ENCODE measurements around the gene SUGCT.

Gene SUGCT

DNA sequence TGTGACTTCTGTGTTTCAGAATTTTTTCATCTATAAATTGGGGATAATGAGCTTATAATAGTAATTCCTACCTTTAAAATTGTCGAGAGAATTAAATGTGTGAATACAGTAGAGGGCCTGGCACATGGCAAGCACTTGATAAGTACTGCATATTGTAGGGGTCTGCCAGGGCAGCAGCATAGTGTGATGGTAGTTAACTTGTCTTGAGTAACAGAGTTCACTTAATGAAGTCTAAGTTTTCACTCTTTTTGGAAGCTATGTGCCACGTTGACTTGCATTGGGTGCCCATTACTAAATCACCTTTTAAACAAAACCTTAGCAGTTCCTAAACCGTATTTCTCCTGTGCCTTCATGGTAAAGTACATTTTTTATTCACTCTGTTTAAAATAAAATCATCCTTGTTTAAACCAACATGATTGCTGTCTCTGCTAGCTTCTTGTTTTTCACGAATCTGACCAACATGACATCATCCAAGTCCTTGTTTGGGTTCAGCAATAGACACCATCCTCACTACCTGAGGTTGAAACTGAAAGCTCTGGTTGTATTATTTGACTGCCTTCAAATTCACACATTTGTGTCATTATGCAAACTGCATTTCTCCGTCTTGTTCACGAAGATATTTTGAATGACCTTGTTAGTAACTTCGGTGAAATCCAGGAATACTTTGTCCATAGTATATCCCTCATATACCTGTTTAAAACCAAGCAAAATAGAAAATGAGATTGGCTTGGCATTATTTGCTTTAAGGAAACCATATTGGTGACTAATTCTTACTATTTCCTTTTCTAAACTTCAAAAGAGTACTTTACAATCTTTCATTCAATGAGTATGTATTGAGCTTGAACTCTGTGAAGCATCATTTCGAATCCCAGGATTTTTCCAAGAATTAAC is 340.2 kb downstream of the SUGCT start:
- Histone ChIP-seq H3K9me3 (replicated peaks; ENCODE audit: insufficient read depth, low read length) (no peaks in the 10 kb centered on the region), H3K4me2 (ENCODE audit: low read depth, low read length) (peak overlapping the region; percentile 73), H3K27me3 (replicated peaks; ENCODE audit: insufficient read depth, low read length) (peaks cover 28% of the 10 kb centered on the region), H3K4me1 (ENCODE audit: low read length) (peaks cover 14% of the 10 kb centered on the region), H3K27ac (ENCODE audit: low read length) (peak overlapping the region; percentile 6; the same call in 1 of the 2 replicates), H3K9me2 (replicated peaks; ENCODE audit: insufficient read depth, low read length) (no peaks in the 10 kb centered on the region), H3K36me3 (replicated peaks; ENCODE audit: insufficient read depth, low read length) (no peaks in the 10 kb centered on the region), H3F3A (ENCODE audit: insufficient read depth, low read length) (peaks cover 4% of the 10 kb centered on the region; the same call in 1 of the 2 replicates), H3K9ac (ENCODE audit: low read length) (peak overlapping the region; percentile 8; the same call in 1 of the 2 replicates), H4K20me1 (ENCODE audit: insufficient read depth, low read length) (no peaks in the 10 kb centered on the region), H3K4me3 (ENCODE audit: low read length) (peak overlapping the region; percentile 19; the same call in 1 of the 2 replicates), H3K79me2 (ENCODE audit: low read length) (no peaks in the 10 kb centered on the region), H2AFZ (ENCODE audit: low read length) (no peak overlapping the region)
- TF ChIP-seq, protein P1, sequence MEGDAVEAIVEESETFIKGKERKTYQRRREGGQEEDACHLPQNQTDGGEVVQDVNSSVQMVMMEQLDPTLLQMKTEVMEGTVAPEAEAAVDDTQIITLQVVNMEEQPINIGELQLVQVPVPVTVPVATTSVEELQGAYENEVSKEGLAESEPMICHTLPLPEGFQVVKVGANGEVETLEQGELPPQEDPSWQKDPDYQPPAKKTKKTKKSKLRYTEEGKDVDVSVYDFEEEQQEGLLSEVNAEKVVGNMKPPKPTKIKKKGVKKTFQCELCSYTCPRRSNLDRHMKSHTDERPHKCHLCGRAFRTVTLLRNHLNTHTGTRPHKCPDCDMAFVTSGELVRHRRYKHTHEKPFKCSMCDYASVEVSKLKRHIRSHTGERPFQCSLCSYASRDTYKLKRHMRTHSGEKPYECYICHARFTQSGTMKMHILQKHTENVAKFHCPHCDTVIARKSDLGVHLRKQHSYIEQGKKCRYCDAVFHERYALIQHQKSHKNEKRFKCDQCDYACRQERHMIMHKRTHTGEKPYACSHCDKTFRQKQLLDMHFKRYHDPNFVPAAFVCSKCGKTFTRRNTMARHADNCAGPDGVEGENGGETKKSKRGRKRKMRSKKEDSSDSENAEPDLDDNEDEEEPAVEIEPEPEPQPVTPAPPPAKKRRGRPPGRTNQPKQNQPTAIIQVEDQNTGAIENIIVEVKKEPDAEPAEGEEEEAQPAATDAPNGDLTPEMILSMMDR (IDR thresholded peaks at IDR 0.05; ENCODE audit: low read length): no peak
- TF ChIP-seq EZH2phosphoT487 (IDR thresholded peaks at IDR 0.05; ENCODE audit: low read length): no peak
- TF ChIP-seq EZH2 (optimal IDR thresholded peaks at IDR 0.05; ENCODE audit: low read depth, low read length): no peak
- peak; percentile 88 for DNase-seq

DNA sequence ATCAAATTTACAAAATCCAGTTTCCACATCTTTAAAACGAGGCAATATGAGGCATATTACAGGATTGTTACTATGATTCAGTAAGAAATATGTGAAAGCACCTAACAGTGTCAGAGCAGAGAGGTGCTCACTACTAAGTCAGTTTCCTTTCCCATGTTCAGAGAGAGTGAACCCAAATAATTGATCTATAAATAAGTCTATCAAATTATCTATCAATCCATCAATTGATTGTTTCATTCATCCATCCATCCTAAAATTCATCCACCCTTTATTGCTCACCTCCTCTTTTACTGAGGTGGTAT is 340.8 kb downstream of the SUGCT start:
- no peaks in the 10 kb centered on the region for H3K9me2 ChIP-seq (replicated peaks; ENCODE audit: insufficient read depth, low read length)
- H3K27ac ChIP-seq (ENCODE audit: low read length): no peak overlapping the region; the same call in 1 of the 2 replicates
- no peak for TF ChIP-seq EZH2 (optimal IDR thresholded peaks at IDR 0.05; ENCODE audit: low read depth, low read length)
- peaks cover 28% of the 10 kb centered on the region for H3K27me3 ChIP-seq (replicated peaks; ENCODE audit: insufficient read depth, low read length)
- H3K36me3 ChIP-seq (replicated peaks; ENCODE audit: insufficient read depth, low read length): no peaks in the 10 kb centered on the region
- H3K9me3 ChIP-seq (replicated peaks; ENCODE audit: insufficient read depth, low read length): no peaks in the 10 kb centered on the region
- no peak overlapping the region for H2AFZ ChIP-seq (ENCODE audit: low read length)
- H3K4me1 ChIP-seq (ENCODE audit: low read length): peaks cover 14% of the 10 kb centered on the region
- no peak overlapping the region for H3K9ac ChIP-seq (ENCODE audit: low read length)
- H4K20me1 ChIP-seq (ENCODE audit: insufficient read depth, low read length): no peaks in the 10 kb centered on the region
- H3F3A ChIP-seq (ENCODE audit: insufficient read depth, low read length): peaks cover 4% of the 10 kb centered on the region; the same call in 1 of the 2 replicates
- no peak for DNase-seq
- peak overlapping the region; percentile 73 for H3K4me2 ChIP-seq (ENCODE audit: low read depth, low read length)
- H3K79me2 ChIP-seq (ENCODE audit: low read length): no peaks in the 10 kb centered on the region
- peak overlapping the region; percentile 19; the same call in 1 of the 2 replicates for H3K4me3 ChIP-seq (ENCODE audit: low read length)

DNA sequence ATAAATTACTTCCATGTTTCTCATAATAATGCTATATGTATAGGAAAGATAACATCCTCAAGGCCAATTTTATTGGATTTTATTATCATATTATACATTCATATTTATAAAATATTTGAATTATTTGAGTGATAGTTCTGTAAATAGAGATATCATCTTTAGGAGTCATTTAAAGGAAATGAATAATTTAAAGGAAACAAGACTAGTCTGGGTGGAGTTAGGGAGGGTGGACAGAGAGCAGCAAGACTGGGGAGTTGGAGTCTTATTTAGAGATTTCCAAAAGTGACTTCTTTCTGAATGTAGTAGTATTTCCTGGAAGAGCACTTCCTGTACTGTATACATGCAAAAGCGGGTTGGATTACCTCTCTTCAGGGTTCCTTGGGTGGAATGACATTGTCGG is 342.3 kb downstream of the SUGCT start:
- H3K4me1 ChIP-seq (ENCODE audit: low read length): peaks cover 14% of the 10 kb centered on the region
- TF ChIP-seq EZH2phosphoT487 (IDR thresholded peaks at IDR 0.05; ENCODE audit: low read length): no peak
- H4K20me1 ChIP-seq (ENCODE audit: insufficient read depth, low read length): no peaks in the 10 kb centered on the region
- H3K4me2 ChIP-seq (ENCODE audit: low read depth, low read length): no peak overlapping the region
- no peaks in the 10 kb centered on the region for H3K79me2 ChIP-seq (ENCODE audit: low read length)
- H3K9ac ChIP-seq (ENCODE audit: low read length): no peak overlapping the region
- DNase-seq: no peak
- H3K27ac ChIP-seq (ENCODE audit: low read length): no peak overlapping the region
- peaks cover 4% of the 10 kb centered on the region; the same call in 1 of the 2 replicates for H3F3A ChIP-seq (ENCODE audit: insufficient read depth, low read length)
- no peak overlapping the region for H2AFZ ChIP-seq (ENCODE audit: low read length)
- H3K4me3 ChIP-seq (ENCODE audit: low read length): no peak overlapping the region
- H3K27me3 ChIP-seq (replicated peaks; ENCODE audit: insufficient read depth, low read length): peaks cover 28% of the 10 kb centered on the region
- no peaks in the 10 kb centered on the region for H3K36me3 ChIP-seq (replicated peaks; ENCODE audit: insufficient read depth, low read length)
- H3K9me2 ChIP-seq (replicated peaks; ENCODE audit: insufficient read depth, low read length): no peaks in the 10 kb centered on the region
- no peaks in the 10 kb centered on the region for H3K9me3 ChIP-seq (replicated peaks; ENCODE audit: insufficient read depth, low read length)

DNA sequence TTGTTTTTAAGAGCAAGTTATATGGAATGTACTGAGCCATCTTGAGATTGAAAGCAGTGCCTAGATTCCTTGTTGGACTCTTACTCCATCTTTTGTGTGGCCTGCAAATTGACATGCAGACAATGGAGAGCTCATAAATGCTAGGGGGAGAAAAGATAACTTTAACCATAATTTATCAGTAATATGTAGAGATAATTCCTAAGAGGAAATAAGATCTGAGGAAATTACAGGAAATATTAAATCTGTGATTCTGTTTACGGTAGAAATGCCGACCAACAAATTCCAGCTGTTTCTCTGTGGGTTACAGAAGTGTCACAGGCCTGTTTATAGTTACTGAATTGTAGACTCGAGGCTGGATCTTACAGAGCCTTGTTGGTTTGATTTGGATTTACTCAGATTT is 348.0 kb downstream of the SUGCT start:
- Histone ChIP-seq H3K4me1 (ENCODE audit: low read length) (no peaks in the 10 kb centered on the region), H3F3A (ENCODE audit: insufficient read depth, low read length) (no peaks in the 10 kb centered on the region), H3K4me3 (ENCODE audit: low read length) (no peak overlapping the region), H3K79me2 (ENCODE audit: low read length) (no peaks in the 10 kb centered on the region), H3K4me2 (ENCODE audit: low read depth, low read length) (no peak overlapping the region), H3K9me3 (replicated peaks; ENCODE audit: insufficient read depth, low read length) (no peaks in the 10 kb centered on the region), H3K9me2 (replicated peaks; ENCODE audit: insufficient read depth, low read length) (no peaks in the 10 kb centered on the region), H3K27me3 (replicated peaks; ENCODE audit: insufficient read depth, low read length) (no peaks in the 10 kb centered on the region; the same call in 1 of the 2 replicates), H4K20me1 (ENCODE audit: insufficient read depth, low read length) (no peaks in the 10 kb centered on the region), H3K27ac (ENCODE audit: low read length) (no peak overlapping the region), H3K36me3 (replicated peaks; ENCODE audit: insufficient read depth, low read length) (no peaks in the 10 kb centered on the region), H3K9ac (ENCODE audit: low read length) (no peak overlapping the region), H2AFZ (ENCODE audit: low read length) (no peak overlapping the region)
- TF ChIP-seq, protein P1 (IDR thresholded peaks at IDR 0.05; ENCODE audit: low read length): no peak
- TF ChIP-seq EZH2 (optimal IDR thresholded peaks at IDR 0.05; ENCODE audit: low read depth, low read length): no peak
- DNase-seq: no peak
